Measurements from ENCODE around the gene SUSD2. TPM values are rescaled to one million over a fixed set of nuclear protein-coding genes. Genes with fewer than 3 reads are reported as not detected.

SUSD2 gene
- total and polyA plus RNA-seq, 4 donors: 0.14 to 2.5 (median 0.52) TPM

DNA sequence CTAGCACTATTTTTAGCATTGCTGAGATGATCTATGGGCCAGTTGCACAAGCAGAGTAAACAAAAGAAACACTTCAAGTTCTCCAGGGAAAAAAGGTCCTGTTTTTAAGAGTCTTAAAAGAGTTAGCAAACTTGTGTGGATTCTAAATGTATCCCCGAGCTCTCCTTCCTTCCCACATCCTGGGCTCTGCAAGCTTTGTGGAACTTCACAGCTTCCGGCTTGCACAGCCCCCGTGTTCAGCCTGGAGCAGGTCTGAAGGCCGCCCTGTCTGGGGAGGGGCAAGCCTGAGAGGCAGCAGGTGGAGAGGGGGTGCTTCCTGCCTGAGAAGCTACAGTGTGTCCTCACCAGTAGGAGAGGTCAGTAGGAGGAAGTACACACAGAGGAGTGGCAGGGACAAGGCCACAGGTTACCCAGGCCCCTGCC, 35.1 kb upstream of the SUSD2 start:
- H3K4me3 ChIP-seq (ENCODE audit: low read depth in 1 of 3, low read length in 3 of 3): no peak overlapping the region
- no peak overlapping the region for H3K9ac ChIP-seq (ENCODE audit: low read depth in 1 of 2, low read length in 2 of 2)
- no peaks in the 10 kb centered on the region for H3K9me3 ChIP-seq (ENCODE audit: control insufficient read depth in 4 of 4, low read length in 3 of 4)
- WGBS: 58% methylated on average over 4 of the region's 4 CpGs
- TF ChIP-seq, protein P1, sequence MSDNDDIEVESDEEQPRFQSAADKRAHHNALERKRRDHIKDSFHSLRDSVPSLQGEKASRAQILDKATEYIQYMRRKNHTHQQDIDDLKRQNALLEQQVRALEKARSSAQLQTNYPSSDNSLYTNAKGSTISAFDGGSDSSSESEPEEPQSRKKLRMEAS (IDR thresholded peaks at IDR 0.05): no peak
- TF ChIP-seq, protein P2, sequence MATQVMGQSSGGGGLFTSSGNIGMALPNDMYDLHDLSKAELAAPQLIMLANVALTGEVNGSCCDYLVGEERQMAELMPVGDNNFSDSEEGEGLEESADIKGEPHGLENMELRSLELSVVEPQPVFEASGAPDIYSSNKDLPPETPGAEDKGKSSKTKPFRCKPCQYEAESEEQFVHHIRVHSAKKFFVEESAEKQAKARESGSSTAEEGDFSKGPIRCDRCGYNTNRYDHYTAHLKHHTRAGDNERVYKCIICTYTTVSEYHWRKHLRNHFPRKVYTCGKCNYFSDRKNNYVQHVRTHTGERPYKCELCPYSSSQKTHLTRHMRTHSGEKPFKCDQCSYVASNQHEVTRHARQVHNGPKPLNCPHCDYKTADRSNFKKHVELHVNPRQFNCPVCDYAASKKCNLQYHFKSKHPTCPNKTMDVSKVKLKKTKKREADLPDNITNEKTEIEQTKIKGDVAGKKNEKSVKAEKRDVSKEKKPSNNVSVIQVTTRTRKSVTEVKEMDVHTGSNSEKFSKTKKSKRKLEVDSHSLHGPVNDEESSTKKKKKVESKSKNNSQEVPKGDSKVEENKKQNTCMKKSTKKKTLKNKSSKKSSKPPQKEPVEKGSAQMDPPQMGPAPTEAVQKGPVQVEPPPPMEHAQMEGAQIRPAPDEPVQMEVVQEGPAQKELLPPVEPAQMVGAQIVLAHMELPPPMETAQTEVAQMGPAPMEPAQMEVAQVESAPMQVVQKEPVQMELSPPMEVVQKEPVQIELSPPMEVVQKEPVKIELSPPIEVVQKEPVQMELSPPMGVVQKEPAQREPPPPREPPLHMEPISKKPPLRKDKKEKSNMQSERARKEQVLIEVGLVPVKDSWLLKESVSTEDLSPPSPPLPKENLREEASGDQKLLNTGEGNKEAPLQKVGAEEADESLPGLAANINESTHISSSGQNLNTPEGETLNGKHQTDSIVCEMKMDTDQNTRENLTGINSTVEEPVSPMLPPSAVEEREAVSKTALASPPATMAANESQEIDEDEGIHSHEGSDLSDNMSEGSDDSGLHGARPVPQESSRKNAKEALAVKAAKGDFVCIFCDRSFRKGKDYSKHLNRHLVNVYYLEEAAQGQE (IDR thresholded peaks at IDR 0.05): no peak
- no peak for TF ChIP-seq RXRA (IDR thresholded peaks at IDR 0.05)
- TF ChIP-seq TAF1 (conservative IDR thresholded peaks at IDR 0.05): no peak
- TF ChIP-seq FOXA1 (IDR thresholded peaks at IDR 0.05): no peak
- no peak for TF ChIP-seq JUND (IDR thresholded peaks at IDR 0.05)
- TF ChIP-seq, protein P3, sequence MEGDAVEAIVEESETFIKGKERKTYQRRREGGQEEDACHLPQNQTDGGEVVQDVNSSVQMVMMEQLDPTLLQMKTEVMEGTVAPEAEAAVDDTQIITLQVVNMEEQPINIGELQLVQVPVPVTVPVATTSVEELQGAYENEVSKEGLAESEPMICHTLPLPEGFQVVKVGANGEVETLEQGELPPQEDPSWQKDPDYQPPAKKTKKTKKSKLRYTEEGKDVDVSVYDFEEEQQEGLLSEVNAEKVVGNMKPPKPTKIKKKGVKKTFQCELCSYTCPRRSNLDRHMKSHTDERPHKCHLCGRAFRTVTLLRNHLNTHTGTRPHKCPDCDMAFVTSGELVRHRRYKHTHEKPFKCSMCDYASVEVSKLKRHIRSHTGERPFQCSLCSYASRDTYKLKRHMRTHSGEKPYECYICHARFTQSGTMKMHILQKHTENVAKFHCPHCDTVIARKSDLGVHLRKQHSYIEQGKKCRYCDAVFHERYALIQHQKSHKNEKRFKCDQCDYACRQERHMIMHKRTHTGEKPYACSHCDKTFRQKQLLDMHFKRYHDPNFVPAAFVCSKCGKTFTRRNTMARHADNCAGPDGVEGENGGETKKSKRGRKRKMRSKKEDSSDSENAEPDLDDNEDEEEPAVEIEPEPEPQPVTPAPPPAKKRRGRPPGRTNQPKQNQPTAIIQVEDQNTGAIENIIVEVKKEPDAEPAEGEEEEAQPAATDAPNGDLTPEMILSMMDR (IDR thresholded peaks at IDR 0.05; ENCODE audit: low read depth, low read length, missing input control): no peak
- no peak for TF ChIP-seq RAD21 (IDR thresholded peaks at IDR 0.05)
- TF ChIP-seq SP1 (IDR thresholded peaks at IDR 0.05): no peak
- no peak for TF ChIP-seq HNF4G (IDR thresholded peaks at IDR 0.05)
- peaks cover 0 to 15% (median 10%) of the 10 kb centered on the region in 4 donors for H3K4me1 ChIP-seq (ENCODE audit: control insufficient read depth in 4 of 4, insufficient read depth in 4 of 4, low read length in 3 of 4)
- no peaks in the 10 kb centered on the region for H3K27me3 ChIP-seq (ENCODE audit: control insufficient read depth in 4 of 4, insufficient read depth in 4 of 4, low read length in 3 of 4)
- no peaks in the 10 kb centered on the region for H3K36me3 ChIP-seq (ENCODE audit: control insufficient read depth in 4 of 4, insufficient read depth in 3 of 4, low read depth in 1 of 4, low read length in 3 of 4)
- H3K27ac ChIP-seq (ENCODE audit: low read depth in 1 of 2, low read length in 2 of 2): peak overlapping the region in 1 of 2 donors; percentile 47
- DNase-seq (ENCODE audit: low spot score): no peak

DNA sequence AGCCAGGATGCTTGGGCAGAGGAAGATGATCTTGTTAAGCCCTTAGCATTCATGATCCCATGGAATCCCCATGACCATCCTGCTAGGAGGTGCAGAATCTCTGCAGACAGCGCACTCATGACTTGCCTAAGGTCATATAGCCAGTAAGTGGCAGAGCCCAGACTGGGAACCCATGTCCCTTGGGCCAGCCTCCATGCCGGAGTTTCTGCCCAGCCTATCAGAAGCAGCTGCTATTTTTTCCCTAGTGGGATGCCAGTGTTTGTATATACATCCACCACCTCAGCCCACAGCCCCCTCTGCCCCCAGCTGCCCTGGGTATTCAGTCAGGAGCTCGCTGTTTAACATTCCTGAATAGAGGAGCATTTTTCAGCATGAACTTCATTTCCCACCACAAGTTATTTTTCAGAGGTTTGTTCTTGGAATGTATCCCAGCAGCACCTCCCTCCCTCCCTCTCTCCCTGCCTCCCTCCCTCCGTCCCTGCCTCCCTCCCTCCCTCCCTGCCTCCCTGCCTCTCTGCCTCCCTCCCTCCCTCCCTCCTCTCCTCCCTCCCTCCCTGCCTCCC, 34.4 kb upstream of the SUSD2 start:
- Histone ChIP-seq H3K9me3 (ENCODE audit: control insufficient read depth in 4 of 4, low read length in 3 of 4) (no peaks in the 10 kb centered on the region), H3K4me1 (ENCODE audit: control insufficient read depth in 4 of 4, insufficient read depth in 4 of 4, low read length in 3 of 4) (peaks cover 0 to 15% (median 10%) of the 10 kb centered on the region in 4 donors), H3K27ac (ENCODE audit: low read depth in 1 of 2, low read length in 2 of 2) (no peak overlapping the region), H3K36me3 (ENCODE audit: control insufficient read depth in 4 of 4, insufficient read depth in 3 of 4, low read depth in 1 of 4, low read length in 3 of 4) (no peaks in the 10 kb centered on the region), H3K27me3 (ENCODE audit: control insufficient read depth in 4 of 4, insufficient read depth in 4 of 4, low read length in 3 of 4) (no peaks in the 10 kb centered on the region), H3K9ac (ENCODE audit: low read depth in 1 of 2, low read length in 2 of 2) (no peak overlapping the region), H3K4me3 (ENCODE audit: low read depth in 1 of 3, low read length in 3 of 3) (no peak overlapping the region)
- WGBS: 75% methylated on average over 4 of the region's 4 CpGs
- TF ChIP-seq, protein P1 (IDR thresholded peaks at IDR 0.05): no peak
- no peak for DNase-seq (ENCODE audit: low spot score)

DNA sequence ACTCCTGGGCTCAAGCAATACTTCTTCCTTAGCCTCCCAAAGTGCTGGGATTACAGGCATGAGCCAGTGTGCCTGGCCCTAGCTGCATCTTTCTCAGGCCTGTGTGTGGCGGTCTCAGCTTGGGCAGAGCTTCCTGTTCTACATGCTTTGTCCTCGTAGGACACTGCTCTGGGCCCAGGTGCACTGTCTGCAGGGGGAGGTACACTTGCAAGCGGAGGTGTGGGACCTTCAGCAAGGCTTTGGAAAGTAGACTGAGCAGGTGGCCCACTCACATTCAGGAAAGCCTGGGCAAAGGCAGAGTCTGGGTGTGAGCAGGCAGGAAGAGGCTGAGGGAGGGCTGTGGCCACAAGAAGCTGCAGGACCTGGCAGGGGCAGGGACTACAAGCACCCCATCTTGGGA, 33.6 kb upstream of the SUSD2 start:
- no peak for DNase-seq (ENCODE audit: low spot score)
- Histone ChIP-seq H3K4me1 (ENCODE audit: control insufficient read depth in 4 of 4, insufficient read depth in 4 of 4, low read length in 3 of 4) (peaks cover 0 to 15% (median 10%) of the 10 kb centered on the region in 4 donors), H3K27me3 (ENCODE audit: control insufficient read depth in 4 of 4, insufficient read depth in 4 of 4, low read length in 3 of 4) (no peaks in the 10 kb centered on the region), H3K9ac (ENCODE audit: low read depth in 1 of 2, low read length in 2 of 2) (no peak overlapping the region), H3K27ac (ENCODE audit: low read depth in 1 of 2, low read length in 2 of 2) (no peak overlapping the region), H3K4me3 (ENCODE audit: low read depth in 1 of 3, low read length in 3 of 3) (no peak overlapping the region), H3K9me3 (ENCODE audit: control insufficient read depth in 4 of 4, low read length in 3 of 4) (no peaks in the 10 kb centered on the region), H3K36me3 (ENCODE audit: control insufficient read depth in 4 of 4, insufficient read depth in 3 of 4, low read depth in 1 of 4, low read length in 3 of 4) (no peaks in the 10 kb centered on the region)
- WGBS: 85% methylated on average over 3 of the region's 3 CpGs
- TF ChIP-seq HNF4G (IDR thresholded peaks at IDR 0.05): no peak
- TF ChIP-seq, protein P2 (IDR thresholded peaks at IDR 0.05): no peak
- no peak for TF ChIP-seq YY1 (IDR thresholded peaks at IDR 0.05)
- TF ChIP-seq JUND (IDR thresholded peaks at IDR 0.05): no peak
- TF ChIP-seq, protein P3 (IDR thresholded peaks at IDR 0.05; ENCODE audit: low read depth, low read length, missing input control): no peak
- TF ChIP-seq EGR1 (IDR thresholded peaks at IDR 0.05; ENCODE audit: low read depth in 2 of 2): no peak
- TF ChIP-seq FOXA2 (IDR thresholded peaks at IDR 0.05): no peak
- TF ChIP-seq RXRA (IDR thresholded peaks at IDR 0.05): no peak
- no peak for TF ChIP-seq HNF4A (conservative IDR thresholded peaks at IDR 0.05)
- no peak for TF ChIP-seq RAD21 (IDR thresholded peaks at IDR 0.05)
- TF ChIP-seq GABPA (IDR thresholded peaks at IDR 0.05 in 1 of 2, conservative IDR thresholded peaks at IDR 0.05 in 1 of 2): no peak
